Activated T-cell treated with anti-CD3 and anti-CD28 coated beads for 1 hour (primary cell): Measurements from ENCODE around the gene GPD2.

Source experiments
- DNase-seq: peaks from one replicate; pipeline ENCODE4 v3.0.0-alpha.2; 2020; ENCODE audit warnings: low read depth

Gene GPD2

GRCh38 chr2:156436497-156437085 is 412 bp downstream of the GPD2 start:
- peak; percentile 11 for DNase-seq

- DNase-seq: no peak
Observed at GRCh38 chr2:156437272-156437930, 1.2 kb downstream of the GPD2 start.

GRCh38 chr2:156437931-156438410 is 1.8 kb downstream of the GPD2 start:
- DNase-seq: no peak

GRCh38 chr2:156443089-156443488 is 6.9 kb downstream of the GPD2 start:
- no peak for DNase-seq

- DNase-seq: no peak
Observed at GRCh38 chr2:156445296-156446220, 9.4 kb downstream of the GPD2 start.

- no peak for DNase-seq
Observed at GRCh38 chr2:156447761-156448160, 11.6 kb downstream of the GPD2 start.

GRCh38 chr2:156448766-156449165 is 12.6 kb downstream of the GPD2 start:
- no peak for DNase-seq

- no peak for DNase-seq
Observed at GRCh38 chr2:156452971-156453370, 16.8 kb downstream of the GPD2 start.

GRCh38 chr2:156455361-156455975 is 19.3 kb downstream of the GPD2 start:
- no peak for DNase-seq

GRCh38 chr2:156456616-156457015 is 20.4 kb downstream of the GPD2 start:
- no peak for DNase-seq

- DNase-seq: no peak
Observed at GRCh38 chr2:156457523-156458517, 21.6 kb downstream of the GPD2 start.

- no peak for DNase-seq
Observed at GRCh38 chr2:156459720-156460119, 23.5 kb downstream of the GPD2 start.

GRCh38 chr2:156464106-156464505 is 27.9 kb downstream of the GPD2 start:
- DNase-seq: no peak

- no peak for DNase-seq
Observed at GRCh38 chr2:156465573-156465972, 29.4 kb downstream of the GPD2 start.

- no peak for DNase-seq
Observed at GRCh38 chr2:156466739-156467405, 30.7 kb downstream of the GPD2 start.

- no peak for DNase-seq
Observed at GRCh38 chr2:156470975-156471583, 34.9 kb downstream of the GPD2 start.

GRCh38 chr2:156471762-156472161 is 35.6 kb downstream of the GPD2 start:
- no peak for DNase-seq

GRCh38 chr2:156472686-156473085 is 36.5 kb downstream of the GPD2 start:
- no peak for DNase-seq

GRCh38 chr2:156473445-156473844 is 37.3 kb downstream of the GPD2 start:
- no peak for DNase-seq

GRCh38 chr2:156474401-156474800 is 38.2 kb downstream of the GPD2 start:
- no peak for DNase-seq
